Nephron progenitor cell (in vitro differentiated cells): ENCODE measurements around the gene CACNB4.
"Not testable (repeated sequence)": the region's sequence is repeated elsewhere in the genome, so short reads cannot be mapped to it uniquely, and the experiment has no call there.

Experiments used
- DNase-seq: peaks from one replicate; pipeline ENCODE4 v3.0.0; 2021
- H3K27ac Mint-ChIP-seq: 2 replicates; pipeline ENCODE4 v1.8.0; 2021; ENCODE audit warnings: mild to moderate bottlenecking, moderate library complexity, mixed read lengths
- H3K27me3 Mint-ChIP-seq: 2 replicates; pipeline ENCODE4 v1.8.0; 2021; ENCODE audit warnings: mild to moderate bottlenecking, low read depth, mixed read lengths; ENCODE audit not compliant: poor library complexity
- H3K36me3 Mint-ChIP-seq: 2 replicates; pipeline ENCODE4 v1.8.0; 2021; ENCODE audit warnings: low read depth, mixed read lengths
- H3K4me1 Mint-ChIP-seq: 2 replicates; pipeline ENCODE4 v1.8.0; 2021; ENCODE audit warnings: mixed read lengths
- H3K4me3 Mint-ChIP-seq: 2 replicates; pipeline ENCODE4 v1.8.0; 2021; ENCODE audit warnings: mild to moderate bottlenecking, moderate library complexity, mixed read lengths
- H3K9me3 Mint-ChIP-seq: 2 replicates; pipeline ENCODE4 v1.8.0; 2021; ENCODE audit warnings: mild to moderate bottlenecking, moderate library complexity, mixed read lengths
- CTCF ChIP-seq: fragments of 200-600 bp; sonication (generic); IDR thresholded peaks from 2 replicates; pipeline ENCODE4 v1.5.0; 2021; ENCODE audit warnings: antibody characterized with exemption

The CACNB4 gene

GRCh38 chr2:152037743-152038435, 61.0 kb downstream of the CACNB4 start:
- Mint-ChIP-seq H3K27ac (peak overlapping the region; percentile 63), H3K4me3 (no peak overlapping the region), H3K36me3 (no peaks in the 10 kb centered on the region), H3K9me3 (no peaks in the 10 kb centered on the region), H3K27me3 (peaks cover 22% of the 10 kb centered on the region), H3K4me1 (peaks cover 26% of the 10 kb centered on the region)
- DNase-seq: peak; percentile 15
- no peak for TF ChIP-seq CTCF

- H3K4me1 Mint-ChIP-seq: peaks cover 26% of the 10 kb centered on the region
- peak; percentile 85 for TF ChIP-seq CTCF
- no peak overlapping the region for H3K27ac Mint-ChIP-seq
- no peak overlapping the region for H3K4me3 Mint-ChIP-seq
- no peaks in the 10 kb centered on the region for H3K36me3 Mint-ChIP-seq
- H3K9me3 Mint-ChIP-seq: no peaks in the 10 kb centered on the region
- H3K27me3 Mint-ChIP-seq: peaks cover 24% of the 10 kb centered on the region
- DNase-seq: peak; percentile 71
Measured at GRCh38 chr2:152036611-152037469, 62.0 kb downstream of the CACNB4 start.

- Mint-ChIP-seq H3K27ac (no peak overlapping the region), H3K27me3 (peaks cover 31% of the 10 kb centered on the region), H3K4me1 (peaks cover 26% of the 10 kb centered on the region), H3K36me3 (no peaks in the 10 kb centered on the region), H3K9me3 (no peaks in the 10 kb centered on the region), H3K4me3 (no peak overlapping the region)
- DNase-seq: no peak
- no peak for TF ChIP-seq CTCF
Measured at GRCh38 chr2:152034257-152034801, 64.5 kb downstream of the CACNB4 start.

GRCh38 chr2:152033011-152033925, 65.6 kb downstream of the CACNB4 start:
- H3K9me3 Mint-ChIP-seq: no peaks in the 10 kb centered on the region
- no peaks in the 10 kb centered on the region for H3K36me3 Mint-ChIP-seq
- no peak overlapping the region for H3K27ac Mint-ChIP-seq
- TF ChIP-seq CTCF: no peak
- no peak overlapping the region for H3K4me3 Mint-ChIP-seq
- H3K4me1 Mint-ChIP-seq: peaks cover 19% of the 10 kb centered on the region
- no peak for DNase-seq
- peaks cover 31% of the 10 kb centered on the region for H3K27me3 Mint-ChIP-seq

GRCh38 chr2:152031747-152032306, 67.0 kb downstream of the CACNB4 start:
- Mint-ChIP-seq H3K4me1 (peaks cover 6% of the 10 kb centered on the region), H3K27ac (no peak overlapping the region), H3K36me3 (no peaks in the 10 kb centered on the region), H3K9me3 (no peaks in the 10 kb centered on the region), H3K27me3 (peaks cover 31% of the 10 kb centered on the region), H3K4me3 (no peak overlapping the region)
- no peak for TF ChIP-seq CTCF
- DNase-seq: no peak

GRCh38 chr2:152030596-152031328, 68.1 kb downstream of the CACNB4 start:
- not testable (repeated sequence) for H3K9me3 Mint-ChIP-seq, H3K4me3 Mint-ChIP-seq

More at GRCh38 chr2:152030596-152031328, 68.1 kb downstream of the CACNB4 start:
- H3K4me1 Mint-ChIP-seq, H3K36me3 Mint-ChIP-seq, DNase-seq, H3K27ac Mint-ChIP-seq: not testable (repeated sequence)
- peaks cover 31% of the 10 kb centered on the region for H3K27me3 Mint-ChIP-seq
